Suppressor macrophage treated with lipopolysaccharide for 4 hours (primary cell): ENCODE results near the gene TMEM79.

Source experiments
- DNase-seq: peaks from one replicate; pipeline ENCODE4 v3.0.0-alpha.2; 2020

The TMEM79 gene

GRCh38 chr1:156263288-156263655, 20.9 kb upstream of the TMEM79 start:
- no peak for DNase-seq

GRCh38 chr1:156266051-156266450, 18.1 kb upstream of the TMEM79 start:
- no peak for DNase-seq

- no peak for DNase-seq
Measured at GRCh38 chr1:156268336-156268735, 15.8 kb upstream of the TMEM79 start.

DNA sequence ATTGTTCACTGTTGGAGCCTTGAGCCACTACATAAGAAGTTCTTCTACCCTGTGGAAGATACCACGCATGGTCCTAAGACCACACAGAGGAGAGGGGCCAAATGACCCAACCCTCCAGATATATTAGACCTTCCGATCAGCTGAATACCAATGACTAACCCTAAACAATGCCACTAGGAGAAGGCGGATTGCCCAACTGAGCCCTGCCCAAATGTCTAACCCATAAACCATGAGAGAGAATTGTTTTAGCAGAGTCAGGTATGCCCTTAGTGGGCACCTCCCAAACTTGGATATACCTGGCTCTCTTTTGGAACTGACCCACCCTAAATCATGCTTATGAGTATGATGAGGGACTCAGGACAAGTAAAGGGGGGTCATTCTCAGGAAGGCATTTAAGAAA, 13.8 kb upstream of the TMEM79 start:
- no peak for DNase-seq

- peak; percentile 18 for DNase-seq
Measured at GRCh38 chr1:156276532-156276931, 7.6 kb upstream of the TMEM79 start.

GRCh38 chr1:156276966-156277381, 7.2 kb upstream of the TMEM79 start:
- DNase-seq: peak; percentile 35

- DNase-seq: no peak
Measured at GRCh38 chr1:156279837-156280236, 4.3 kb upstream of the TMEM79 start.

- peak; percentile 81 for DNase-seq
Measured at GRCh38 chr1:156281281-156281680, 2.8 kb upstream of the TMEM79 start.

- DNase-seq: peak; percentile 77
Measured at GRCh38 chr1:156281693-156282478, 2.2 kb upstream of the TMEM79 start.

DNA sequence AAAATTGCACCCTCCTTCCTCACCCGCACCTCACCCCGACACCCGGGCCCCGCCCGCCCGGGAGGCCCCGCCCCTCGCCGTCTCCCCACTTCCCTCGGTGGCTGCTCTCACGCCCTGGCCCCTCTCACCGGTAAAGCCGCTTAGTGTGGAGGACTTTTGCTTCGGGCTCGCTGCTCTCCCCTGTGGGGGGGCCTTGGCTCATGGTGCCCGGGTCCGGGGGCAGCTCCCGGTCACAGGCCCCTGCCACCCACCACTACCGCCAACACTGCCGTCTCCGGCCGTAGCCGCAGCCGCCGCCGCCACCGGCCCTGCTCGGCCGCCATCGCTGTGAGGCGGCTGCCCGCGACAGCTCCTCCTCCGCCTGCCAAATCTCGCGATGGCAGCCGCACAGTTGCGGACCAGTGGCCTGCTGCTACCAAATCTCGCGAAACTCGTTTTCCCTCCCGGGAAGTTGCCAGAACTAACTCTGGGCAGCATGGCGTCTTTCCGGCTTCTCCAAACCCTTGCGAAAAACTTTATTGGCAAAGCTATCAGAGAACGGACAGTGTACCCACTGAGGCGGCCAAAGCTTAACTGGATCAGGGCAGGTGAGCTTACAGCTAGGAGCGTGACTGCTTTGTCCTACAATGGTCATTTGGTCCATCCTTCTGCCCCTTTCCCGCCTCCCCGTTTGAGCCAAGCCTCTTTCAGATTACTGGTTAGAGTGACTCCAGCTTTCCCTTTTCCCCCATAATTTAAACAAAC, 1.5 kb upstream of the TMEM79 start, which contains the start of gene SMG5:
TSS of gene SMG5 (minus strand) at position 347 of the 744 bp plus-strand sequence. CDS start at position 202, 145 bp downstream.
- DNase-seq: peak; percentile 99

- DNase-seq: peak; percentile 52
Measured at GRCh38 chr1:156283521-156283920, 604 bp upstream of the TMEM79 start.

DNA sequence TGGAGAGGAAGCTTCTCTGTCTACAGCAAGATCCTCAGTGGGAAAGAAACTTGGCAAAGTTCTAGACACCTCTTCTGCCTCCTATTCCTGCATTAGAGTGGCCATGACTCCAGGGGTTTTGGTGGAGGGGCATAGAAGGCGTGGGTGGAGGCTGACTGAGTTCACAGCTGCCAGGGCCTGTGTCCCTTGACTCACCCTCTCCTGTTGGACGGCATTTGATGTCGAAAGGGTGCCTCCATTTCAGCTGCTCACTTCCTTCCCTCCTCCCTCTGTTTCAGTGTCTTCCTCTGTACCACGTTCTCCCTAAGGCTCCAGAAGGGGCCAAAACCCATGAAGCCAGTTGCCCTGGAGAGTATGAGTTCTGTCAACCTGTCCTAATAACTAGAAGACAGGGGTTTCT, 632 bp downstream of the TMEM79 start:
- DNase-seq: peak; percentile 78

DNA sequence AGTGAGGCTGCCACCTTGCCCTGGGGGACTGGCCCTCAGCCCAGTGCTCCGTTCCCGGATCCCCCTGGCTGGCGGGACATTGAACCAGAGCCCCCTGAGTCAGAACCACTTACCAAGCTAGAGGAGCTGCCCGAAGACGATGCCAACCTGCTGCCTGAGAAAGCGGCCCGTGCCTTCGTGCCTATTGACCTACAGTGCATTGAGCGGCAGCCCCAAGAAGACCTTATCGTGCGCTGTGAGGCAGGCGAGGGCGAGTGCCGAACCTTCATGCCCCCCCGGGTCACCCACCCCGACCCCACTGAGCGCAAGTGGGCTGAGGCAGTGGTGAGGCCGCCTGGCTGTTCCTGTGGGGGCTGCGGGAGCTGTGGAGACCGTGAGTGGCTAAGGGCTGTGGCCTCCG, 1.3 kb downstream of the TMEM79 start:
- no peak for DNase-seq

GRCh38 chr1:156286061-156286460, 1.9 kb downstream of the TMEM79 start:
- no peak for DNase-seq

DNA sequence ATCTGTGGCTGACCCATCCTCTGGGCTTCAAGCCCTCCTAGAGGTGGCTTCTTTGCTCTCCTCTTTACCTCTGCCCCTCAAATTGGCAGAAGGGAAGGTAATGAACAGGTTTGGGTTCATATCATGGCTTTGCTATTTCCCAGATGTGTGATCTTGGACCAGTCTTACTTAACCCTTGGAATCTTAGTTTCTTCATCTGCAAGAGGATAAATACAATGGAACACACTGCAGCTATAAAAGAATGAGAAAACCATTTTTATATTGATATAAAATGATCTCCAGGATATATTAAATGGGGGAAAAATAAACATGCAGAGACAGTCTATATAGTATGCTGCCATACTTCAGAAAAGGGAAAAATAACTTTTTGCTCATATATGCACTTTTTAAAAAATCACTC, 5.7 kb downstream of the TMEM79 start:
- DNase-seq: no peak

GRCh38 chr1:156291226-156292061, 7.3 kb downstream of the TMEM79 start:
- peak; percentile 81 for DNase-seq

DNA sequence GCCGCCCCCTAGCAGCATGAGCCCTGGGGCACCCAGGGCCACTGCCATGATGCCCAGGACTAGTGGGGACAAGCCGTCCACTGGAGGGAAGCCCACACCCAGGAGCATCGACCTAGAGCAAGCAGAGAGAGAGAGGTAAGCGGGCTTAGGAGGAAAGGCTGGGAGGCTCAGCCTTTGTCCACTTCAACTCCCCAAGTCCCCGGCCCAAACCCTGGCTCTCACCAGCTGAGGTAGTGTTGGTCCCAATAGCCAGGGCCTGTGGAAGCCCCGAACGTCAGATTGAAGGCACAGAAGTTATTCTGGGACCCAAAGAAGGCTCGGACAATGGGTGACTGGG, 8.9 kb downstream of the TMEM79 start:
- no peak for DNase-seq

DNA sequence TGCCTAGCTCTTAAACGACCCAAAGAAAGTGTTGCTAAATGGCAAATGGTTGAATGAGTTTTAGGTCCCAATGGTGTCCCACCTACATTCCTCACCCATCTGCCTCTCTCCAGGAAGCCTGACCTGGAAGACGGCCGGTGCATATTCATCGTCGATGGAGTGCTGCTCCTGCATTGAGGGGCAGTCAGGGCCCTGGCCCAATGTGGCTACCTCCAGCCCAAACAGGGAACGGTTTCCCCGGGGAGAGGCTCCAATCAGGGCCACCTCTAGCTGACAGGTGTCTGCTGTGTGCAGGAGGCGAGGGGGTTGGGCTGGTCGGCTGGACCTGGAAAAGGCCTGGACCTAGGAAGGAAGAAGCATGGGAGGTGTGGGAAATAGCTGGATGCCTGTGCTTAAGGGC, 9.8 kb downstream of the TMEM79 start:
- DNase-seq: no peak

GRCh38 chr1:156295391-156295947, 11.3 kb downstream of the TMEM79 start, which contains the start of gene GLMP:
Gene GLMP, minus strand, starts transcription at chr1:156295679. Its CDS starts 34 bp downstream, at chr1:156295645.
- peak; percentile 66 for DNase-seq

- DNase-seq: no peak
Measured at GRCh38 chr1:156298852-156299357, 14.8 kb downstream of the TMEM79 start, which contains the start of gene VHLL. Gene VHLL, minus strand, starts transcription at chr1:156299307. Its CDS starts 118 bp downstream, at chr1:156299189.

- no peak for DNase-seq
Measured at GRCh38 chr1:156303241-156303640, 19.1 kb downstream of the TMEM79 start.

GRCh38 chr1:156305215-156305614, 21.1 kb downstream of the TMEM79 start:
- DNase-seq: no peak

- DNase-seq: no peak
Measured at GRCh38 chr1:156308078-156308477, 24.0 kb downstream of the TMEM79 start.
